Activated CD4-positive, alpha-beta T cell treated with anti-CD3 and anti-CD28 coated beads, Interleukin-2, Interleukin-6, amounts not matched to agents 100 ng/mL and 50 ng/mL, durations not matched to agents 16 hours and 8 hours (primary cell): Measurements from ENCODE around the gene GOLGA3.
"Not testable (repeated sequence)": the region's sequence is repeated elsewhere in the genome, so short reads cannot be mapped to it uniquely, and the experiment has no call there.

ENCODE experiments used
- DNase-seq: peaks from one replicate; pipeline ENCODE4 v3.0.0-alpha.2; 2020

The GOLGA3 gene

DNA sequence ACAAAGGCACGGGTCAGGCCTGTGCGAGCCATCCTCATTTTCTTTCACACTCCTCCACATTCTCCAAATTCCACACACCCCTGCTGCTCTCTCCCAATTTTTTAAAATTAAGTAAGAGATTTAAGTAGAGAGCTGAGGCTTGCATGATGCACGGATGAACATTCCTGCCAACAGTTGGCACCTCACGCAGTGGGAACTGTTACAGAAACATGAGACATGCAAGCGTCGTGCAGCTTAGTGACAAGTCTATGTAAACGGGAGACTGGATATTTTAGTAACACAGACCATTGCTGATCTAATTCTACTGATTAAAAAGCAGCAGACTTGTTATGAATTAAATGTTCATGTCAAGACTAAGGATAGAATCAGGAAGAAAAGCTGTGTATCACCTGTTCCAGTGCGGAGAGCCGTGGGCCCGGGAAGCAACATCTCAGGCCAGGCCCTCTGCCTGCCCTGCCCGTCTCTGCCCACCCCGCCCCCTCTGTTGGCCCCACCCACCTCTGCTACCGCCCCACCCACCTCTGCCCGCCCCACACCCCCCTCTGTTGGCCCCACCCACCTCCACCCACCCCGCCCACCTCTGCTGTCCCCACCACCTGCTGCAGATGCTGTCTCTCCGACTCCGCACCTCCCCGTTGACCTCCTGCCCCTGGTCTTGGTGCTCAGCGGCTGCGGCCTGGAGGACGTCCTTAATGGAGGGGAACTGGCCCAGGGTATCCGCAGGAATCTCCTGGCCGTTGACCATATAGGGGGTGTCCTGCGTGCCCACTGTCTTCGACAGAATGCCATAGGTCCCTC lies 21.2 kb downstream of the GOLGA3 start:
- DNase-seq, result no peak

- peak; percentile 12 for DNase-seq
These were observed 21.8 kb downstream of the GOLGA3 start for GRCh38 chr12:132806857-132807256.

DNA sequence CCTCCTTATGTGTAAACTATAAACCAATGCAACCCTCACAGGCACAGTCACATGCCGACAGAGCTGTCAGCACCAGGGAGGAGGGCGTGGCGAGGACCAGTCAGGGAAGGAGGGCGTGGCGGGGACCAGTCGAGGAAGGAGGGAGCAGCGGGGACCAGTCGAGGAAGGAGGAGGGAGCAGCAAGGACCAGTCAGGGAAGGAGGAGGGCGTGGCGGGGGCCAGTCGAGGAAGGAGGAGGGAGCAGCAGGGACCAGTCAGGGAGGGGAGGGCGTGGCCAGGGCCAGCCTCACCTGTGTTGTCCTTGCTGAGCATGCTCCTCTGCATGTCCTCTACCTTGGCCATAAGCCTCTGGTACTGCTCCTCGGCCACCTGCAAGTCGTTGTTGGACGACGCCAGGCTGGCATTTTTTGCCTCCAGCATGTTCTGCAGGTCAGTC lies 24.2 kb downstream of the GOLGA3 start:
- DNase-seq, result no peak

- DNase-seq, result no peak
These were observed 24.8 kb downstream of the GOLGA3 start for GRCh38 chr12:132803888-132804287.

DNA sequence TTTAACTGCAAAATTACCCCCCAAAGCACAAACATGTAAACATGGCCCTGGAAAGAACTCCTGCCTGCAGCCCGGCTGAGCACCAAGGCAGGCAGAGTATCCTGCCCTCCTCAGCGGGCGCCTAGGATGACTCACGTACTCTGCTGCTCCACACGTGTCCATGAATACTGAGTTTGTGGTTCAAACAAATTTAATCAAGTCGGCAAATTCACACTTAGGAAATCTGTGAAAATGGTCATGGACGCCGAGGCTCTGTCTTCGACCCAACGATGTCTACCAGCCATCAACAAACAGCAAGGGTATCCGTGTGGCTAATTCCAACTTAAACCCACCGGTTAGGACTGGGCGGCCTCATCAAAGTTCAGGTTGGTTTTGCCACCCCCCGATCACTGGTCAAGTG lies 25.5 kb downstream of the GOLGA3 start:
- DNase-seq, result no peak

DNA sequence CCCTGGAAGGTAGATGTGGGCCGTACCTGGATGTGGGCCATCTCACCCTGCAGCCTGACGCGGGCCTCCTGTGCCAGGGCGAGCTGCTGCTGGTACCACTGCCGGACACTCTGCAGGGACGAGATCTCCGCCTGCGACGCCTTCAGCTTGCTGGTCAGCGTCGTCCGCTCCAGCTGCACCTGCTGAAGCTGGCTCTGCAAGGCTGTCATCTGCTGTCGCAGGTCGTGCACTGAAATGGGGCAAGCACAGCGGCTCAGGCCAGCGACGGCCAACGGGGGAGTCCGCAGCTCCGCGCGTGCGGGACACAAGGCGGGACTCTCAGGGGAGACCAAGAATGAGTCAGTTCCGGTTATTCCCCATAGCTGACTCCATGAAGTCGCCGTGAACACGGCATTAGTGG lies 26.9 kb downstream of the GOLGA3 start:
- DNase-seq, result no peak

DNA sequence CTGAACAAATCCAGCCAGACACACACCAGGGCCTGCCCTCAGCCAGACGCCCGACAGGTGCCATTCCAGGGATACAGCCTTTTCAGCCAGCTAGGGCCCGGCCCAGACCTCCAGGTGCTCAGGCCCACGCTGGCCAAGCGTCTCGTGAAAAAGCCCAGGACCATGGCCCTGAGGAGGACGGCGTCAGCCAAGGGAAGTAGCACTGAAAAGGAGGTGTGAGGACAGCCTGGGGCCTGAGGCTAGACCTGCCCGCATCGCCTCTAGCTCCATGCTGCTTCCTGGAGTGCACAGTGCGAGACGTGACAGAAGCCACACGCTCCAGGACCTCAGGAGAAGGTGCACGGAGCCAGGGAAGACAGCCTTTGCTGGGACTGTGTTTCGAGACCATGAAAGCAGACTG lies 29.8 kb downstream of the GOLGA3 start:
- no peak for DNase-seq

- no peak for DNase-seq
These were observed 30.7 kb downstream of the GOLGA3 start for GRCh38 chr12:132797820-132798570.

- DNase-seq, result no peak
These were observed 32.8 kb downstream of the GOLGA3 start for GRCh38 chr12:132795847-132796246.

- DNase-seq, result not testable (repeated sequence)
These were observed 36.7 kb downstream of the GOLGA3 start for GRCh38 chr12:132791940-132792339.

DNA sequence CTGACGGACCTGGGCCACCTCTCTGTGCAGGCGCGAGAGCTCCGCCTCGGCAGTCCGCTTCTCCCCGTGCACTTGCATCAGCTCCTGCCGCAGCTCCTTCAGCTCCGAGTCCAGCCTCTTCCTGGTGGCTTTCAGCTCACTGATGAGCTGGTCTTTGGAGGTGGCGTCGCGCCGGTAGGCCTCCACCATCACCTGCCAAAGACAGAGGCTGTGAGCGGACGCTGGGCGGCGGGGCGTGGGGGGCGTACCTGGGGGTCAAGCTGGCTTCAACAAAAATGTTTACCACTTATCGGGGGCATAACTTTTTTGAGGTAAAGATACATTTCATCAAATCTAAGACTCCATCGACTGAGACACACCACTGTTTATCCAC lies 39.6 kb downstream of the GOLGA3 start:
- DNase-seq, result no peak

- no peak for DNase-seq
These were observed 40.1 kb downstream of the GOLGA3 start for GRCh38 chr12:132788375-132789098.

DNA sequence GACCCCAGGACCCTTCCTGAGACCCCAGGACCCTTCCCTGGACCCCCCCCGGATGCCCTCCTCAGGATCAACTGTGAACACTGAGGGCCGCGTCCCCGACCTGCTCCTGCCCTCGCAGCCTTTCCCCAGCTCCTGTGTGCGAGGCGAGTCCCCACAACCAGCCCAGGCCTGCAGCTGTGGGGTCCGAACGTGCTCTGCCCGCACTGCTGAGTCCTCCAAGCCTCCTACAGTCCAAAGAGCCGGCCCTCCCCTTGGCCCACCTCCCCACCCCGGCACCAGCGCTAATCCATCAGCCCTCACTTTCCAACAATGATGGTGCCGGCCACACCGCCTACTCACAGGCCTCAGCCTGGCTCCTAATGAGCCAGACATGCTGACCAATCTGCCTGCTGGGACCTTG lies 40.8 kb downstream of the GOLGA3 start:
- DNase-seq, result no peak

DNA sequence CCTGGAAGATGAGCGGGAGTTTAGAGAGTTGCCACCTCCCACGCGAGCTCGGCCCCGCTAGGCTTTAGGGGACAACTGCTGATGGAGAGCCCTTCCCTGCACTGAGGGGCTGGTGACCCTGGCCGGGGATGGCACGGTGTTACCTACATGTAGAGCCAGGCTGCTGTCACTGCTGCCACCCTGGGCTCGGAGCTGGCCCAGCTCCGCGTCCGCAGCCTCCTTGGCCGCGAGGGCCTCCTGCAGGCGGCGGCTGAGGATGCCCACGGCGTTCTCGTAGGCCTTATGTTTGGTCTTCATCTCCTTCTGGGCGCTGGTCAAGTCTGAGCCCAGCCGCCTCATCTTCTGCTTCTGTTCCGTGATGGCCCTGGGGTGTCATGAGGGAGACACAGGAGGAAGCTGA lies 42.5 kb downstream of the GOLGA3 start:
- DNase-seq, result no peak

DNA sequence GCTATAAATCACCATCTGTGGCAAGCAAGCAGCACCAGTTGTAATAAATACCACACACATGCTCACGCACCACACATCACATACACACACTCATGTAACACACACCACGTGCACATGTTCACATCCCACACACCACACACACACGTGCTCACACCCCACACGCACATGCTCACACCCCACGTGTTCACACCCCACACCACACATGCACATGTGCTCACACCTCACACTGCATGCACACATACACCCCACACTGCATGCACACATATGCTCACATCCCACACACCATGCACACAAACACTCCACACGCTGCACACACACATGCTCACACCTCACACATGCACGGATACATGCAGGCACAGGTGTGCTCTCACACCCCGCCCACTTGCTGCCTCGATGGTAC lies 44.1 kb downstream of the GOLGA3 start:
- DNase-seq, result no peak

DNA sequence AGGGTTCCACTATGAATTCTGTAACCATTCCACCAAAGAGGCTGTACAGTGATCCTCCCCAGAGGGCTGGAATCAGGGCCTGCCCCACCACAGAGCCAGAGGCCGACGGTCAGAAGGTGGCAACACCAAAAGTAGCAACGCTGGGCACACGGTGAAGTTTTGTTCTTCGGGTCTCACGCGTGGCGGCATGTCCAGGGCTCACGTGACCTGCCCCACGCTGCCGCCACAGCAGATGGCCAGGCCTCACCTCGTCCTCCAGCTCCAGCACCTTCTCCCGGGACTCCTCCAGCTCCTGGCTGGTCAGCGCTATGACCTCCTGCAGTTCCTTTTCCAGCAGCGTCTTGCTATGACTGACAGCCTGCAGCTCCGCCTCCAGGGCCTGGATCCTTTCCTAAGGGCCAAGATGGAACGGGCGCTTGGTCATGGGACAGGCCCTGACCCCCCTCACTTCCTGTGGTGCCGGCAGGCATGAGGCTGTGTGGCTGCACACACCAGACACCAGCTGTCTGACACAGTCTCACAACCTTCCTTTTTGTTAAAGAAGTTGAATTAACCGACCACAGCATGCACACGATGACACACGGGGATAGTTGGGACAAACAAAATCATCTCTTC lies 44.6 kb downstream of the GOLGA3 start:
- DNase-seq, result no peak

- DNase-seq, result no peak
These were observed 46.7 kb downstream of the GOLGA3 start for GRCh38 chr12:132781938-132782337.

DNA sequence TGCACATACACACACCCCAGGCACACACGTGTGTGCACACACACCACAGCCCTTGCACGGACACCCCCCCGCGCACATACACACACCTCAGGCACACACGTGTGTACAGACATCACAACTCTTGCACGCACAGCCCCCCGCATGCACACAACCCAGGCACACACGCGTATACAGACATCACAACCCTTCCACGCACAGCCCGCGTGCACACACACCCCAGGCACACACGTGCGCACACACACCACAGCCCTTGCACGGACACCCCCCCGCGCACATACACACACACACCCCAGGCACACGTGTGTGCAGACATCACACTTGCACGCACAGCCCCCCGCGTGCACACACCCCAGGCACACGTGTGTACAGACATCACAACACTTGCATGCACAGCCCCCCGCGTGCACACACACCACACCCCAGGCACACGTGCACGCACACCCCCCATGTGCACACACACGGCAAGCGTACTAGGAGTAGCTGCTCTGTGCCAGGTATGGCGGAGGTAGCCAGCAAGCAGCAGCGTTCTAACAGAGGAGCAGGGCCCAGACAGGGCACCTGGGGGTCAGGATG lies 48.8 kb downstream of the GOLGA3 start:
- DNase-seq, result no peak

DNA sequence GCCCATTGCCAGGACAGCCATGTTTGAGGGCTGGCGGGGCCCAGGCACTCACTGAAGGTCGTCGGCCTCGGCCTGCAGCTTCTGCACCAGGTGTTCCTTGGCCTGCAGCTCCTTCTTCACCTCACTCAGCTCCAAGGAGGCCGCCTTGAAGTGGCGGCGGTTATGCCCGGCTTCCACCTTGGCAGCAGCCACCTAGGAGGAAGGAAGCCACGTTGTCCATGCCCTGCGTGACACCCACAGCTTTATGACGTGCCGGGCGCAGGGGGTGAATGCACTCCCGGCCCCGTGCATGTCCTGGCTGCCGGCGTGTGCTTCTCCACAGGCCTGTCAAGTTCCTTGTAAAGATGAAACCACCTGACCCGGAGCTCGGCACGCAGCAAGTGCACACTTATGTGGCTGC lies 51.1 kb downstream of the GOLGA3 start:
- DNase-seq, result no peak

DNA sequence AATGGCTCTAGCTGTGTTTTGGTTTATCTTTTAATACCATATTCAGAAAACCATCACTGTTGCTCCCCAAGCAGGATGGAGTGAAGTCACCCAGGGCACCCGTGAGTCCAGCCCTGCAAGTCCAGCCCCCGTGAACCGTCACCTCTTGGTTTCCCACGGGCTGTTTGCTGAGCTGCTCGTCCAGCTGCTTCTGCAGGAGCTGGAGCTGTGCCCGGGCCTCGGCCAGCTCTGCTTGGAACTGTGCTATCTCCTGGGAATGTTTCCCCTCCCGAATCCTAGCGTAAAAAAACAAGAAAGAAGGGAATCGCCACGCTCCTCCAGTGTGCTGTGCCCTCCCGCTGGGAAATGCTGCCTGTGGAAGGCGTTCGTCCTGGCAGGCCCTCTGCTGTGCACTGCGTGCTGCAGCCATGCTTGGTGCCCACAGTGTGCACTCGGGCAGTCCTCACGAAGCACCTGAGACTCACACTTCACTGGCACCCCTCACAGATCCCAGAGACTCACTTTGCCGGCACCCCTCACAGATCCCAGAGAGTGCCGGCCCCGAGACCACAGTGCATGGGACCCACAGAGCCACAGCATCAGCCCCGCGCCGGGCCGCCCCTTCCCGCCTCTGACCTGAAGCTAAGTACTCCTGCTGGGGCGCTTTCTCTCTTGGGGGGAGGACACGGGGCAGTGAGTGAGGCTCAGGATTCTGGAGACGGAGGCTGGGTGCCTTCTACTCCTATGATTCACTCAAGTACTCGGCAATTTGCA lies 51.7 kb downstream of the GOLGA3 start:
- no peak for DNase-seq

DNA sequence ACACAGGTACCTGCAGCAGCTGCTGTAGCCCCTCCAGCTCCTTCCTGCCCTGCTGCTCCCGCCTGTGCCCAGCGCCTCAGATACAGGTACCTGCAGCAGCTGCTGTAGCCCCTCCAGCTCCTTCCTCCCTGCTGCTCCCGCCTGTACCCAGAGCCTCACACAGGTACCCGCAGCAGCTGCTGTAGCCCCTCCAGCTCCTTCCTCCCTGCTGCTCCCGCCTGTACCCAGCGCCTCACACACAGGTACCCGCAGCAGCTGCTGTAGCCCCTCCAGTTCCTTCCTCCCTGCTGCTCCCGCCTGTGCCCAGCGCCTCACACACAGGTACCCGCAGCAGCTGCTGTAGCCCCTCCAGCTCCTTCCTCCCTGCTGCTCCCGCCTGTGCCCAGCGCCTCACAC lies 52.4 kb downstream of the GOLGA3 start:
- DNase-seq, result not testable (repeated sequence)
